ENCODE measurements around the gene FBLN2. TPM values are rescaled to one million over a fixed set of nuclear protein-coding genes. Genes with fewer than 3 reads are reported as not detected.

FBLN2 gene
- polyA plus RNA-seq, 4 donors = 0.45 to 30.8 (median 2.9) TPM

DNA sequence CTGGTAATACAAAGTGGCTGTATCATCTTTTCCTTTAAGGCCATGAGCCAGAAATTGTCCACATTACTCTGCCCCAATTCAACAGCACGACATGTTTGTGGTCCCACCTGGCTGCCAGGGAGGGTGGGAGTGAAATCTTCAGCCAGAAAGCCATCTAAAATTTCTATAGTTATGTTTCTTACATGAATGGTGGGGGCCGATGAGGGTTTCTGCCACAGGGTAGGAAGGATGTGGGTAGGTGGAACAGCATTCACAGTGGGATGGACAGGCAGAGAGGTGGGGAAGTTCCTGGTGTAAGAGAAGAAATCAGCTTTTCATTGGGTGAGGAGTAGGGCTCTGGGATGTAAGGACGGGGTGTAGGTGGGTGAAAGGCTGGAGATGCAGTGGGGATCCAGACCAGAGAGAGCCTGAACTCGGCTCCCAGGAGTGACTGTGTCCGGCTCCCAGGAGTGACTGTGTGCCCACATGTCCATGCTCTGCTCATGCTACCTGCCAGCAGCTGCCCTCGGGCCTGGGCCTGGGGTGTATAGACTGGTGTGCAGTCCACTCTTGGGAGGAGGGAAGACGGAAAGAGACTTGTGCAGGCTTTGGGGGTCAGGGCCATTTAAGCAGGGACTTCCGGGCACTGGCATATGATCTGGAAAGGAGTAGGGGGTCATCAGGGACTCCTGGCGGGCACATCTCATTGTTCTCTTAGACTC, 3.8 kb upstream of the FBLN2 start:
- WGBS, 3 donors = 54 to 70% (median 59%) methylated on average over 9 of the region's 9 CpGs
- FAIRE-seq = no peak

DNA sequence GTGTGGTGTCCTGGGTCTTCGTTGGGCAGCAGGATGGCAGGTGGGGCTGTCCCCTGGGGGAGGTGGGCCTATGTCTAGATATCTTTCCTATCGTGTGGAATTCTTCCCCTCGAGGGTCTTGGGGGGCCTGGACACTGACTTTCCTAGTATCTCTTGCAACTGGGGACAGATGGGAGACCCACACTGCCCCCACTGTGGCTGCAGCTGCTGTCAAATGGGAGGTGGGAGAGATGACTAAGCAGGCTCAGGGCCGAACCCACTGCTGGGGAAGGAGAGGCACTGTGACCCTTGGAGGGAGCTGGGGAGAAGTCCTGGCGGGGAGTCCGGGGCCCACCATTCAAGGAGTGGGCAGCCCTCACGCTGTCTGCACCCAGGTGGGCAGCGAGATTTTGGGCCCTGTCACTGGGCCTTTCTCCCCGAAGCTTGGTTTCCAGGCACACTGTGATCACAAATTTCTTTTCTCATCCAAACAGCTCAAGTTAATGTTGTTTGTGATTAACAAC, 2.9 kb upstream of the FBLN2 start:
- Histone ChIP-seq H3K9me3 (ENCODE audit: control insufficient read depth in 2 of 2, insufficient read depth in 1 of 2, low read depth in 1 of 2, low read length in 1 of 2) (no peaks in the 10 kb centered on the region), H3K4me1 (ENCODE audit: control insufficient read depth in 3 of 3, insufficient read depth in 2 of 3, low read depth in 1 of 3, low read length in 2 of 3) (no peaks in the 10 kb centered on the region), H3K4me3 (ENCODE audit: low read depth in 1 of 3, low read length in 3 of 3) (no peak overlapping the region), H3K27ac (ENCODE audit: low read depth in 1 of 3, low read length in 2 of 3) (no peak overlapping the region), H3K27me3 (ENCODE audit: control insufficient read depth in 3 of 3, insufficient read depth in 3 of 3, low read length in 3 of 3) (peaks cover 0 to 33% (median 12%) of the 10 kb centered on the region in 3 donors), H3K36me3 (ENCODE audit: control insufficient read depth in 3 of 3, insufficient read depth in 2 of 3, low read depth in 1 of 3, low read length in 3 of 3) (no peaks in the 10 kb centered on the region)
- 77 to 79% (median 79%) methylated on average over 9 of the region's 9 CpGs for WGBS, 3 donors
- no peak for FAIRE-seq
- no peak for DNase-seq

More for the DNA sequence above, 3.8 kb upstream of the FBLN2 start:
- DNase-seq = no peak
- no peak overlapping the region for H3K4me3 ChIP-seq (ENCODE audit: low read depth in 1 of 3, low read length in 3 of 3)
- no peak overlapping the region for H3K27ac ChIP-seq (ENCODE audit: low read depth in 1 of 3, low read length in 2 of 3)
- peaks cover 0 to 30% (median 12%) of the 10 kb centered on the region in 3 donors for H3K27me3 ChIP-seq (ENCODE audit: control insufficient read depth in 3 of 3, insufficient read depth in 3 of 3, low read length in 3 of 3)
- H3K36me3 ChIP-seq (ENCODE audit: control insufficient read depth in 3 of 3, insufficient read depth in 2 of 3, low read depth in 1 of 3, low read length in 3 of 3) = no peaks in the 10 kb centered on the region
- H3K4me1 ChIP-seq (ENCODE audit: control insufficient read depth in 3 of 3, insufficient read depth in 2 of 3, low read depth in 1 of 3, low read length in 2 of 3) = no peaks in the 10 kb centered on the region
- H3K9me3 ChIP-seq (ENCODE audit: control insufficient read depth in 2 of 2, insufficient read depth in 1 of 2, low read depth in 1 of 2, low read length in 1 of 2) = no peaks in the 10 kb centered on the region

DNA sequence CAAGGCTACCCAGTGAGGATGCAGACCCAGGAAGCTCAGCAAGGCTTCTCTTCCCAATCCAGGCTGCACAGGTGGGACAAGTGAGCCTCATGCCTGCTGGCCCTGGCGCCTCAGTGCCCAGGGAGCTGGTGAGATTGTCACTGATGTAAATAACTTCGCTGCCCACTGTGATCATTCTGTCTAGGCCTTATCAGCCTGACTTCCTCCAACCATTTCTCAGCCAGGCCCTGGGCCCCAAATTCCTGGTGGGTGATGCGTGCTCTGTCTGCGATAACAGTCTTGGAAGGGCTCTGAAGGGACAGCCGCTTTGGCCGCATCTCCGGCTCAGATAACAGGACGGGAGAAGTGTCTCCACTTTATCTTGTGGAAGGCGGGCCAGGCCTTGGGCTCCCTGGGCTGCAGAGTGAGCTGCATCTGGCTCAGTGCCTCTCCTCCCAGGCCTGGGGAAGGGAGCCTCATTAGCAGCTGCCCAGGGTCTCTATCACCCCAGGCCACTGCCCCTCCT, 2.2 kb upstream of the FBLN2 start:
- FAIRE-seq = no peak
- no peaks in the 10 kb centered on the region for H3K36me3 ChIP-seq (ENCODE audit: control insufficient read depth in 3 of 3, insufficient read depth in 2 of 3, low read depth in 1 of 3, low read length in 3 of 3)
- no peaks in the 10 kb centered on the region for H3K4me1 ChIP-seq (ENCODE audit: control insufficient read depth in 3 of 3, insufficient read depth in 2 of 3, low read depth in 1 of 3, low read length in 2 of 3)
- peaks cover 0 to 37% (median 12%) of the 10 kb centered on the region in 3 donors for H3K27me3 ChIP-seq (ENCODE audit: control insufficient read depth in 3 of 3, insufficient read depth in 3 of 3, low read length in 3 of 3)
- 59 to 70% (median 65%) methylated on average over 9 of the region's 9 CpGs for WGBS, 3 donors
- no peak overlapping the region for H3K4me3 ChIP-seq (ENCODE audit: low read depth in 1 of 3, low read length in 3 of 3)
- no peak overlapping the region for H3K27ac ChIP-seq (ENCODE audit: low read depth in 1 of 3, low read length in 2 of 3)
- H3K9me3 ChIP-seq (ENCODE audit: control insufficient read depth in 2 of 2, insufficient read depth in 1 of 2, low read depth in 1 of 2, low read length in 1 of 2) = no peaks in the 10 kb centered on the region
- no peak for DNase-seq

DNA sequence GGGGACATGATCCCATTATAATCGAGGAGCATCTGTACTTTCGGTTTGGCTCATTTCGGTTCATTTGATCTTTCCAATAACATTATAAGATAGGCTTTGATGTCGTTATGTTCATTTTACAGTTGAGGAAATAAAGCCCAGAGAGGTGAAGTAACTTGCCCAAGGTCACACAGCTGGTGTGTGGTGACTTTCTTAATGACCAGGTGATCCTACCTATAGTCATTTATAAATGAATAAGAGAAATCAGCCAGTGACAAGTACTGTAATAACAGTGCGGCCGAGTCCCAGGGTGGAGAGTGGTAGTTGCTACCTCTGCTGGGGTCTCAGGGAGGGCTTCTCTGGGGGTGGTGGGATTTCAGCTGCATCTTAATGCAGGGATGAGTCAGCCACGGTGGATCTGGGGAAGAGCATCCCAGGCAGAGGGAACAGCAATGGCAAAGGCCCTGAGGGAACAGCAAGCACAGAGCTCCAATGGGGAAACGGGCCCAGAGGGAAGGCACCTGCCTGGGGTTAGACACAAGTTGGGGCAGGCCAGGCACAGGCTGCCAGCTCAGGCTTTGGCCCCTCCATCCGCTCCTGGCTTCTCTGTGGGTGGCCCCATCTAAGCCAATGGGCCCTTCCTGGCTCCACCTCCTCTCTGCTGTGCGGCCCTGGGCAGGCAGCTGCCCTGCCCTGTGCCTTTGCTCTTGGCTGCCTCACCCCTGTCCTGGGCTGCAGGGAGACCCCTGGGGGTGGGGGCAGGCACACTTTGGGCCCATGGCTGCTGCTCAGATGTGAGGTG, 1.1 kb upstream of the FBLN2 start:
- Histone ChIP-seq H3K27me3 (ENCODE audit: control insufficient read depth in 3 of 3, insufficient read depth in 3 of 3, low read length in 3 of 3) (peaks cover 0 to 37% (median 12%) of the 10 kb centered on the region in 3 donors), H3K27ac (ENCODE audit: low read depth in 1 of 3, low read length in 2 of 3) (no peak overlapping the region), H3K9me3 (ENCODE audit: control insufficient read depth in 2 of 2, insufficient read depth in 1 of 2, low read depth in 1 of 2, low read length in 1 of 2) (no peaks in the 10 kb centered on the region), H3K4me1 (ENCODE audit: control insufficient read depth in 3 of 3, insufficient read depth in 2 of 3, low read depth in 1 of 3, low read length in 2 of 3) (no peaks in the 10 kb centered on the region), H3K36me3 (ENCODE audit: control insufficient read depth in 3 of 3, insufficient read depth in 2 of 3, low read depth in 1 of 3, low read length in 3 of 3) (no peaks in the 10 kb centered on the region), H3K4me3 (ENCODE audit: low read depth in 1 of 3, low read length in 3 of 3) (no peak overlapping the region)
- DNase-seq = no peak
- no peak for FAIRE-seq
- whole genome bisulfite sequencing, 3 donors = 50 to 82% (median 64%) methylated on average over 9 to 10 of the region's 10 CpGs

DNA sequence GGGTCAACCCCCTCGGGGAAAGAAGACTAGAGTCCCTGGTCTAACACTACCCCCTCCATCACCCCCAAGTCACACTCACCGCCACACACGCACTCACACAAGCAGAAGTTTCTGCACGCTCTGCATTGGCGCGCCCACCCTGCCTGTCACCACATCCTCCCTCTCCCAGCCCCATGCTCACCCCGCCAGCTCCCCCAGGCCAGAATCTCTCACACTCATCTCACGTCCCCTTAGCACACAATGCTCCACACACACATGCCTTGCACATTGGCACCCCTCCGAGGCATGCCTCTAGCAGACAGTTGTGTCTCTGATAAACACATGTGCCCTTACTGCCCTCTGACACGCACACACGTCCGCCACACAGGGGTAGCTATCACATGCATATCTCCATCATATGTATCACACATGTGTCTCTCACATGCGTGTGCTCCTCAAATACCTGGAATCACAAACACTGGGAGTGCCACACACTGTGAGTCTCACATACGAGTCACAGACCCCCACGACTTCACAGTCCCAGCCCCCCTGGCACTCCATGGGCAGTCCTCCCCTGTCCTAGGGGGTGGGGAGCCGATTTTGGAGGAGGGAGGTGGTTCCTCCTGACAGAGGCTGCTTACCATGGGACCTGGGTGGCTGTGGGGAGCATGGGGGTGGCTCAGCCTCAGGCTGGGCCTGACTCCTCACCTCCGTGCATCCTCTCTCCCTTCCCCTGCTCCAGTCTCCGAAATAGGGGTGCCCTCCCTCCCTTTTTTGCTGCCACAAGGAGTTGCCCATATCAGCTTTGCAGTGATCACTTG, 898 bp downstream of the FBLN2 start:
- Histone ChIP-seq H3K4me1 (ENCODE audit: control insufficient read depth in 3 of 3, insufficient read depth in 2 of 3, low read depth in 1 of 3, low read length in 2 of 3) (no peaks in the 10 kb centered on the region), H3K36me3 (ENCODE audit: control insufficient read depth in 3 of 3, insufficient read depth in 2 of 3, low read depth in 1 of 3, low read length in 3 of 3) (no peaks in the 10 kb centered on the region), H3K27ac (ENCODE audit: low read depth in 1 of 3, low read length in 2 of 3) (no peak overlapping the region), H3K9me3 (ENCODE audit: control insufficient read depth in 2 of 2, insufficient read depth in 1 of 2, low read depth in 1 of 2, low read length in 1 of 2) (no peaks in the 10 kb centered on the region), H3K4me3 (ENCODE audit: low read depth in 1 of 3, low read length in 3 of 3) (no peak overlapping the region), H3K27me3 (ENCODE audit: control insufficient read depth in 3 of 3, insufficient read depth in 3 of 3, low read length in 3 of 3) (peaks cover 0 to 32% (median 12%) of the 10 kb centered on the region in 3 donors)
- DNase-seq (no peak), FAIRE-seq (no peak)
- 43 to 60% (median 55%) methylated on average over 17 to 18 of the region's 18 CpGs for WGBS, 3 donors

DNA sequence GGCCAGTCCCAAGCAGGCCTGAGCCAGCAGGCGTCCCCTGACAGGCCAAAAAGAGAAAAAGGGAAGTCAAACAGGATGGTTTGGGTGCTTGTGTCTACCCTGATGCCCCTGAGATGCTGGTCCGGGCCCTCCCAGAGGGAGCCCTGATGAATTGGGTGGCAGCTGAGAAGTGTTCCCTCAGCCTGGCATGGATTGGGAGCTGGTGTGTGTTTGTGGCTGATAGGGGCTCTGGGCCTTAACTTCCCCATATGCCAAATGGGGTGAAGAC, 1.4 kb downstream of the FBLN2 start:
- Histone ChIP-seq H3K9me3 (ENCODE audit: control insufficient read depth in 2 of 2, insufficient read depth in 1 of 2, low read depth in 1 of 2, low read length in 1 of 2) (no peaks in the 10 kb centered on the region), H3K36me3 (ENCODE audit: control insufficient read depth in 3 of 3, insufficient read depth in 2 of 3, low read depth in 1 of 3, low read length in 3 of 3) (no peaks in the 10 kb centered on the region), H3K4me1 (ENCODE audit: control insufficient read depth in 3 of 3, insufficient read depth in 2 of 3, low read depth in 1 of 3, low read length in 2 of 3) (no peaks in the 10 kb centered on the region), H3K27ac (ENCODE audit: low read depth in 1 of 3, low read length in 2 of 3) (no peak overlapping the region), H3K27me3 (ENCODE audit: control insufficient read depth in 3 of 3, insufficient read depth in 3 of 3, low read length in 3 of 3) (peaks cover 0 to 29% (median 12%) of the 10 kb centered on the region in 3 donors), H3K4me3 (ENCODE audit: low read depth in 1 of 3, low read length in 3 of 3) (no peak overlapping the region)
- DNase-seq (no peak), FAIRE-seq (no peak)
- 49 to 66% (median 63%) methylated on average over 2 of the region's 2 CpGs for WGBS, 3 donors

DNA sequence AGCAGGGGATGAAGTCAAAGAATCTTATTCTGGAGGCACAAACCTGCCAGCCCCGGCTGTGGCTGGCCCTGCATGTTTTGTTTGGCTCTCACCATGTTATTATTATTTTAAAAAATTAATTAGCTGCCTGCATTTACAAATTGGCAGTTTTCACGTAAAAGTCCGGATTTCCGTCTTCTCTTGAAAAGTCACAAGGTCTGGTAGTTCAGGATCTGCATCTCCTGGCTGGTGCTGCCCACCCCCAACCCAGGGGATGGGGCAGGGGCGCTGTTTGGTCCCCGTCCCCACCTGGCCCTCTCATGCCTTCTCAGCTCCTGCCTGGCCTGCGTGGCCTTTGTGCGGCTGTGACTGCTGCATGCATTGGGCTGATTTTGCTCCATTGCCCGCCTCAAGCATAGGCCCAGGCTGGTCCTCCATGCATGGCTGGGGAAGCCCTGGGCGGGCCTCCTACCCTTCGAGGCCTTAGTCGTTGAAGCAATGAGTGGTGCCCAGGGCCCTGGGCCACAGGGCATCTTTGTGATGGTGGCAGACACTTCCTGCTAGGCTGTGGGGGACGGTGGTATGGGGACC, 2.0 kb downstream of the FBLN2 start:
- DNase-seq (no peak), FAIRE-seq (no peak)
- no peaks in the 10 kb centered on the region for H3K4me1 ChIP-seq (ENCODE audit: control insufficient read depth in 3 of 3, insufficient read depth in 2 of 3, low read depth in 1 of 3, low read length in 2 of 3)
- no peaks in the 10 kb centered on the region for H3K9me3 ChIP-seq (ENCODE audit: control insufficient read depth in 2 of 2, insufficient read depth in 1 of 2, low read depth in 1 of 2, low read length in 1 of 2)
- no peak overlapping the region for H3K27ac ChIP-seq (ENCODE audit: low read depth in 1 of 3, low read length in 2 of 3)
- H3K4me3 ChIP-seq (ENCODE audit: low read depth in 1 of 3, low read length in 3 of 3) = no peak overlapping the region
- H3K27me3 ChIP-seq (ENCODE audit: control insufficient read depth in 3 of 3, insufficient read depth in 3 of 3, low read length in 3 of 3) = peaks cover 0 to 29% (median 12%) of the 10 kb centered on the region in 3 donors
- no peaks in the 10 kb centered on the region for H3K36me3 ChIP-seq (ENCODE audit: control insufficient read depth in 3 of 3, insufficient read depth in 2 of 3, low read depth in 1 of 3, low read length in 3 of 3)
- 76 to 86% (median 80%) methylated on average over 13 of the region's 13 CpGs for WGBS, 3 donors

All from small intestine (tissue), 7 donors.